ENCODE results near the gene C2orf72. TPM values are rescaled to one million over a fixed set of nuclear protein-coding genes. Genes with fewer than 3 reads are reported as not detected.
A peak's percentile ranks its signal among the peaks of the same experiment; 100 is the strongest.

Gene C2orf72
- total RNA-seq, 1 experiment from 2014 or later = 3.2 TPM

DNA sequence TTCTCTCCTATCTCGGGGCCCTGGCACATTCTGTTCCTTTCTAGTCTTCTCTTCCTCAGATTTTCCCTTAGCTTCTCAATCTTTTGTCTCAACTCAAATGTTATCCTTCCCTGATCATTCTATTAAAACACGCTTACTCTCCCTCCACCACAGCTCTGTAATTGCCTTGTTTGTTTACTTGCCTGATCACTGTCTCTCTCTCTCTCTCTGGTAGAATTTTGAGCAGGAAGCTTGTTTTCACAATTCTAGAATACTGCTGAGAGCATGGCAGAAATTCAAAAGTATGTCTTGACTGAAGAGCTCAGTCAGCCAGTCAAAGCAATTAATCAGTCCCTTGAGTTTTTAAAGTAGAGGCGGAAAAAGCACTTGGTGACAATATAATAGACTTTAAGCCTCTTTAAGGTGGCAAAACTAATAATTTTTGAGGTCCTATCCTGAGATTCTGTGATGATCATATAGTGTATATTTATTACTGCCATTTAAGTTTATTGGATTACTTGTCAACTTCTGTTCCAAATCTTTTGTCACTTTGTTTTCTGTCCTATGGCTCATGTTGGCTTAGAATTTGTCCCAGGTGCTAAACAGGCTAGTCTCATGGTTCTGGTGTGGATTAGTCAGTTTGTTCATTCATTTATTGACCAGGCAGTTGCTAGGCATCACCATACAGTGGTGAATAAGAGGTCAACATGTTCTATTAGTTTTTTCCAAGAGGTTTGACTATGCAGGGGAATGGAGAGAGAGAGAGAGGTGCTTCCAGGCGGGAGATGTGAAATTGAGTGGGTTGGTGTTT is 21.6 kb downstream of the C2orf72 start:
- no peak for DNase-seq (ENCODE audit: low read depth, low spot score)
- Histone ChIP-seq H3K4me1 (ENCODE audit: control insufficient read depth, insufficient read depth, low read length) (peaks cover 35% of the 10 kb centered on the region), H3K27ac (ENCODE audit: low read length) (peak overlapping the region; percentile 81; the same call in 1 of the 2 replicates), H3K27me3 (ENCODE audit: control insufficient read depth, insufficient read depth, low read length) (no peaks in the 10 kb centered on the region), H3K4me3 (ENCODE audit: low read depth in 2 of 2, low read length in 2 of 2) (peak overlapping the region; percentile 70 to 99; a peak in 3 of 4 replicates), H3K9me3 (ENCODE audit: control insufficient read depth, insufficient read depth, low read depth, low read length) (no peaks in the 10 kb centered on the region), H3K36me3 (ENCODE audit: control insufficient read depth, insufficient read depth, low read length) (peaks cover 38% of the 10 kb centered on the region)
- CTCF ChIA-PET = no interaction called here
- POLR2A ChIA-PET = interaction anchor here (0.6 to 0.7 kb wide), 2 partner anchors 9 to 140 kb away, joined by 3 to 8 read pairs; no protein-coding TSS in a partner anchor
- TF ChIP-seq, protein P1, sequence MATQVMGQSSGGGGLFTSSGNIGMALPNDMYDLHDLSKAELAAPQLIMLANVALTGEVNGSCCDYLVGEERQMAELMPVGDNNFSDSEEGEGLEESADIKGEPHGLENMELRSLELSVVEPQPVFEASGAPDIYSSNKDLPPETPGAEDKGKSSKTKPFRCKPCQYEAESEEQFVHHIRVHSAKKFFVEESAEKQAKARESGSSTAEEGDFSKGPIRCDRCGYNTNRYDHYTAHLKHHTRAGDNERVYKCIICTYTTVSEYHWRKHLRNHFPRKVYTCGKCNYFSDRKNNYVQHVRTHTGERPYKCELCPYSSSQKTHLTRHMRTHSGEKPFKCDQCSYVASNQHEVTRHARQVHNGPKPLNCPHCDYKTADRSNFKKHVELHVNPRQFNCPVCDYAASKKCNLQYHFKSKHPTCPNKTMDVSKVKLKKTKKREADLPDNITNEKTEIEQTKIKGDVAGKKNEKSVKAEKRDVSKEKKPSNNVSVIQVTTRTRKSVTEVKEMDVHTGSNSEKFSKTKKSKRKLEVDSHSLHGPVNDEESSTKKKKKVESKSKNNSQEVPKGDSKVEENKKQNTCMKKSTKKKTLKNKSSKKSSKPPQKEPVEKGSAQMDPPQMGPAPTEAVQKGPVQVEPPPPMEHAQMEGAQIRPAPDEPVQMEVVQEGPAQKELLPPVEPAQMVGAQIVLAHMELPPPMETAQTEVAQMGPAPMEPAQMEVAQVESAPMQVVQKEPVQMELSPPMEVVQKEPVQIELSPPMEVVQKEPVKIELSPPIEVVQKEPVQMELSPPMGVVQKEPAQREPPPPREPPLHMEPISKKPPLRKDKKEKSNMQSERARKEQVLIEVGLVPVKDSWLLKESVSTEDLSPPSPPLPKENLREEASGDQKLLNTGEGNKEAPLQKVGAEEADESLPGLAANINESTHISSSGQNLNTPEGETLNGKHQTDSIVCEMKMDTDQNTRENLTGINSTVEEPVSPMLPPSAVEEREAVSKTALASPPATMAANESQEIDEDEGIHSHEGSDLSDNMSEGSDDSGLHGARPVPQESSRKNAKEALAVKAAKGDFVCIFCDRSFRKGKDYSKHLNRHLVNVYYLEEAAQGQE (IDR thresholded peaks at IDR 0.05; ENCODE audit: insufficient read depth in 1 of 2, low read depth in 2 of 2, low read length in 1 of 2) = no peak
- TF ChIP-seq POLR2AphosphoS5 (IDR thresholded peaks at IDR 0.05; ENCODE audit: low read depth, low read length) = no peak
- TF ChIP-seq TCF7L2 (IDR thresholded peaks at IDR 0.05; ENCODE audit: low read depth, low read length) = no peak
- TF ChIP-seq SIN3A (IDR thresholded peaks at IDR 0.05; ENCODE audit: borderline replicate concordance, insufficient read depth, low read depth, low read length) = no peak
- TF ChIP-seq, protein P2, sequence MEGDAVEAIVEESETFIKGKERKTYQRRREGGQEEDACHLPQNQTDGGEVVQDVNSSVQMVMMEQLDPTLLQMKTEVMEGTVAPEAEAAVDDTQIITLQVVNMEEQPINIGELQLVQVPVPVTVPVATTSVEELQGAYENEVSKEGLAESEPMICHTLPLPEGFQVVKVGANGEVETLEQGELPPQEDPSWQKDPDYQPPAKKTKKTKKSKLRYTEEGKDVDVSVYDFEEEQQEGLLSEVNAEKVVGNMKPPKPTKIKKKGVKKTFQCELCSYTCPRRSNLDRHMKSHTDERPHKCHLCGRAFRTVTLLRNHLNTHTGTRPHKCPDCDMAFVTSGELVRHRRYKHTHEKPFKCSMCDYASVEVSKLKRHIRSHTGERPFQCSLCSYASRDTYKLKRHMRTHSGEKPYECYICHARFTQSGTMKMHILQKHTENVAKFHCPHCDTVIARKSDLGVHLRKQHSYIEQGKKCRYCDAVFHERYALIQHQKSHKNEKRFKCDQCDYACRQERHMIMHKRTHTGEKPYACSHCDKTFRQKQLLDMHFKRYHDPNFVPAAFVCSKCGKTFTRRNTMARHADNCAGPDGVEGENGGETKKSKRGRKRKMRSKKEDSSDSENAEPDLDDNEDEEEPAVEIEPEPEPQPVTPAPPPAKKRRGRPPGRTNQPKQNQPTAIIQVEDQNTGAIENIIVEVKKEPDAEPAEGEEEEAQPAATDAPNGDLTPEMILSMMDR (IDR thresholded peaks at IDR 0.05) = no peak
- ATAC-seq = no peak
- BruUV-seq (replicated peaks) = no TSS peak
- in situ Hi-C loops (cut with HindIII; ENCODE audit: low pct_unique_long_range_greater_than_20kb, low sequenced_read_pairs) = no loop called here
- intact Hi-C loops (cut with micrococcal nuclease; ENCODE audit: unreplicated experiment) = loop anchor here (10.0 kb wide), 1 partner anchor 234 kb away; no protein-coding TSS in a partner anchor

DNA sequence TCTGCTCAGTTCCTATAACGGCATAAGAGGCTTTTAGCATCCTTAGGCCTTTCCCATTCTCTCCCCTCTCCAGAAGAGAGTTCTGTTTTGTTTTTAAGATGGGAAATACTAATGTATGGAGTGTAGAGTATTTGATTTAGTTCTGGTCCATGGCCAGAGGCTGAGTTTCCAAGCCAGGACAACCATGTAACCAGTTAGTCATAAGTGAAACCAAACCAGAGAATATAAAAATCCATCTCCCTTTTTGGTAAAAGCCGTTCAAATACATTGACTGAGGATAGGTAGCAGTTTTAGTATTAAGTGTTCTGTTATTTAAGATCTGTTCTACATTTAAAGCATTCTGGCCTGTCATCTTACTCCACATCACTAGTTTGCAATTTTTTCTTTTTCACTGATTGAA is 22.4 kb downstream of the C2orf72 start:
- intact Hi-C loops (cut with micrococcal nuclease; ENCODE audit: unreplicated experiment) = loop anchor here (10.0 kb wide), 1 partner anchor 235 kb away; no protein-coding TSS in a partner anchor
- CTCF ChIA-PET = no interaction called here

More for the DNA sequence above, 22.4 kb downstream of the C2orf72 start:
- Histone ChIP-seq H3K9me3 (ENCODE audit: control insufficient read depth, insufficient read depth, low read depth, low read length) (no peaks in the 10 kb centered on the region), H3K27ac (ENCODE audit: low read length) (no peak overlapping the region), H3K36me3 (ENCODE audit: control insufficient read depth, insufficient read depth, low read length) (peaks cover 42% of the 10 kb centered on the region), H3K27me3 (ENCODE audit: control insufficient read depth, insufficient read depth, low read length) (no peaks in the 10 kb centered on the region), H3K4me1 (ENCODE audit: control insufficient read depth, insufficient read depth, low read length) (peaks cover 35% of the 10 kb centered on the region), H3K4me3 (ENCODE audit: low read depth in 2 of 2, low read length in 2 of 2) (no peak overlapping the region)
- ATAC-seq (no peak), DNase-seq (ENCODE audit: low read depth, low spot score) (no peak)
- TF ChIP-seq TCF7L2 (IDR thresholded peaks at IDR 0.05; ENCODE audit: low read depth, low read length) (no peak), SIN3A (IDR thresholded peaks at IDR 0.05; ENCODE audit: borderline replicate concordance, insufficient read depth, low read depth, low read length) (no peak), POLR2AphosphoS5 (IDR thresholded peaks at IDR 0.05; ENCODE audit: low read depth, low read length) (no peak)
- TF ChIP-seq, protein P2 (IDR thresholded peaks at IDR 0.05) = no peak
- TF ChIP-seq, protein P1 (IDR thresholded peaks at IDR 0.05; ENCODE audit: insufficient read depth in 1 of 2, low read depth in 2 of 2, low read length in 1 of 2) = no peak
- POLR2A ChIA-PET = no interaction called here
- BruUV-seq (replicated peaks) = no TSS peak
- in situ Hi-C loops (cut with HindIII; ENCODE audit: low pct_unique_long_range_greater_than_20kb, low sequenced_read_pairs) = no loop called here

All from Panc1 (cell line).